A549 (cell line): Measurements from ENCODE around the gene CRISPLD2.

Experiments used
- CTCF ChIP-seq: fragments of >200 bp; sonication (Bioruptor Twin); formaldehyde crosslinking; IDR thresholded peaks from 3 replicates; pipeline ENCODE4 v1.5.1; 2016
- JUN ChIP-seq, 2 experiments: fragments of >200 bp; sonication (Bioruptor Twin); formaldehyde crosslinking; IDR thresholded peaks; 2 replicates in 1 of 2; 3 replicates in 1 of 2; pipeline ENCODE4 v1.6.1; 2016 to 2017
- PHF8 ChIP-seq: fragments of 200-600 bp; sonication (generic); IDR thresholded peaks from 2 replicates; pipeline ENCODE4 v1.6.1; 2016; ENCODE audit warnings: low read depth, mild to moderate bottlenecking, antibody characterized with exemption, moderate library complexity, borderline replicate concordance
- REST ChIP-seq: fragments of 200-600 bp; sonication (generic); IDR thresholded peaks from 2 replicates; pipeline ENCODE4 v1.6.1; 2016; ENCODE audit warnings: antibody characterized with exemption, mild to moderate bottlenecking, moderate library complexity
- SREBF2 ChIP-seq: fragments of 450-650 bp; IDR thresholded peaks from 2 replicates; pipeline ENCODE4 v1.6.1; 2014; ENCODE audit warnings: mild to moderate bottlenecking, moderate library complexity

- TF ChIP-seq CTCF (no peak), REST (no peak), SREBF2 (no peak), JUN (IDR thresholded peaks at IDR 0.05) (no peak), PHF8 (no peak)
Observed at GRCh38 chr16:84818989-84819643, 669 bp upstream of the CRISPLD2 start.
